ENCODE results near the gene LIFR.

DNA sequence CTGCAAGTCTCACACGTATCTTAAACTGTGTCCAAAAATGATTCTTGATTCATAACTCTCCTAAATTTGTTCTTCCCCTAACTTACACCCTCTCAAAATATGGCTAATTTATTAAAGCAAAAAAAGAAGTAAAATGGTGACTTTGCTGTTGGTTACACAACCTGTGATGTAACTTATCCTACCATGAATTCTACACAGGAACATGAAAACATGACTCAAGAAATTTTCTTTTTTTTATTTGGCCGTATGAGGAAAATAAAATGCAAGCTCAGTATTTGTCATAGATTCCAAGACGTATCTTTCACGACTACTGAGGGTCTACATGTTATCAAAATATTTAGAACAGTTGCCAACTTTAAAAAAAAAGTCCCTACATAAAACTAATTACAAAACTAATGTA lies 9.2 kb downstream of the LIFR start:
- TF ChIP-seq ZNF501 (tag by site-specific recombination; IDR thresholded peaks at IDR 0.05) (no peak), KLF16 (tag by site-specific recombination; IDR thresholded peaks at IDR 0.05) (no peak), ZNF544 (tag by site-specific recombination; IDR thresholded peaks at IDR 0.05) (no peak), YY1 (tag by site-specific recombination; IDR thresholded peaks at IDR 0.05) (no peak), ZNF24 (tag by site-specific recombination; IDR thresholded peaks at IDR 0.05) (no peak), ZNF670 (tag by site-specific recombination; IDR thresholded peaks at IDR 0.05; ENCODE audit: low read depth) (no peak)
- TF ChIP-seq, protein P1, sequence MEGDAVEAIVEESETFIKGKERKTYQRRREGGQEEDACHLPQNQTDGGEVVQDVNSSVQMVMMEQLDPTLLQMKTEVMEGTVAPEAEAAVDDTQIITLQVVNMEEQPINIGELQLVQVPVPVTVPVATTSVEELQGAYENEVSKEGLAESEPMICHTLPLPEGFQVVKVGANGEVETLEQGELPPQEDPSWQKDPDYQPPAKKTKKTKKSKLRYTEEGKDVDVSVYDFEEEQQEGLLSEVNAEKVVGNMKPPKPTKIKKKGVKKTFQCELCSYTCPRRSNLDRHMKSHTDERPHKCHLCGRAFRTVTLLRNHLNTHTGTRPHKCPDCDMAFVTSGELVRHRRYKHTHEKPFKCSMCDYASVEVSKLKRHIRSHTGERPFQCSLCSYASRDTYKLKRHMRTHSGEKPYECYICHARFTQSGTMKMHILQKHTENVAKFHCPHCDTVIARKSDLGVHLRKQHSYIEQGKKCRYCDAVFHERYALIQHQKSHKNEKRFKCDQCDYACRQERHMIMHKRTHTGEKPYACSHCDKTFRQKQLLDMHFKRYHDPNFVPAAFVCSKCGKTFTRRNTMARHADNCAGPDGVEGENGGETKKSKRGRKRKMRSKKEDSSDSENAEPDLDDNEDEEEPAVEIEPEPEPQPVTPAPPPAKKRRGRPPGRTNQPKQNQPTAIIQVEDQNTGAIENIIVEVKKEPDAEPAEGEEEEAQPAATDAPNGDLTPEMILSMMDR (tag by site-specific recombination; IDR thresholded peaks at IDR 0.05), result no peak
- TF ChIP-seq, protein P2, sequence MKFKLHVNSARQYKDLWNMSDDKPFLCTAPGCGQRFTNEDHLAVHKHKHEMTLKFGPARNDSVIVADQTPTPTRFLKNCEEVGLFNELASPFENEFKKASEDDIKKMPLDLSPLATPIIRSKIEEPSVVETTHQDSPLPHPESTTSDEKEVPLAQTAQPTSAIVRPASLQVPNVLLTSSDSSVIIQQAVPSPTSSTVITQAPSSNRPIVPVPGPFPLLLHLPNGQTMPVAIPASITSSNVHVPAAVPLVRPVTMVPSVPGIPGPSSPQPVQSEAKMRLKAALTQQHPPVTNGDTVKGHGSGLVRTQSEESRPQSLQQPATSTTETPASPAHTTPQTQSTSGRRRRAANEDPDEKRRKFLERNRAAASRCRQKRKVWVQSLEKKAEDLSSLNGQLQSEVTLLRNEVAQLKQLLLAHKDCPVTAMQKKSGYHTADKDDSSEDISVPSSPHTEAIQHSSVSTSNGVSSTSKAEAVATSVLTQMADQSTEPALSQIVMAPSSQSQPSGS (tag by site-specific recombination; IDR thresholded peaks at IDR 0.05; ENCODE audit: low read depth), result no peak
- TF ChIP-seq, protein P3, sequence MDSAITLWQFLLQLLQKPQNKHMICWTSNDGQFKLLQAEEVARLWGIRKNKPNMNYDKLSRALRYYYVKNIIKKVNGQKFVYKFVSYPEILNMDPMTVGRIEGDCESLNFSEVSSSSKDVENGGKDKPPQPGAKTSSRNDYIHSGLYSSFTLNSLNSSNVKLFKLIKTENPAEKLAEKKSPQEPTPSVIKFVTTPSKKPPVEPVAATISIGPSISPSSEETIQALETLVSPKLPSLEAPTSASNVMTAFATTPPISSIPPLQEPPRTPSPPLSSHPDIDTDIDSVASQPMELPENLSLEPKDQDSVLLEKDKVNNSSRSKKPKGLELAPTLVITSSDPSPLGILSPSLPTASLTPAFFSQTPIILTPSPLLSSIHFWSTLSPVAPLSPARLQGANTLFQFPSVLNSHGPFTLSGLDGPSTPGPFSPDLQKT (IDR thresholded peaks at IDR 0.05; ENCODE audit: borderline replicate concordance, low read depth, low read length), result no peak
- TF ChIP-seq, protein P4, sequence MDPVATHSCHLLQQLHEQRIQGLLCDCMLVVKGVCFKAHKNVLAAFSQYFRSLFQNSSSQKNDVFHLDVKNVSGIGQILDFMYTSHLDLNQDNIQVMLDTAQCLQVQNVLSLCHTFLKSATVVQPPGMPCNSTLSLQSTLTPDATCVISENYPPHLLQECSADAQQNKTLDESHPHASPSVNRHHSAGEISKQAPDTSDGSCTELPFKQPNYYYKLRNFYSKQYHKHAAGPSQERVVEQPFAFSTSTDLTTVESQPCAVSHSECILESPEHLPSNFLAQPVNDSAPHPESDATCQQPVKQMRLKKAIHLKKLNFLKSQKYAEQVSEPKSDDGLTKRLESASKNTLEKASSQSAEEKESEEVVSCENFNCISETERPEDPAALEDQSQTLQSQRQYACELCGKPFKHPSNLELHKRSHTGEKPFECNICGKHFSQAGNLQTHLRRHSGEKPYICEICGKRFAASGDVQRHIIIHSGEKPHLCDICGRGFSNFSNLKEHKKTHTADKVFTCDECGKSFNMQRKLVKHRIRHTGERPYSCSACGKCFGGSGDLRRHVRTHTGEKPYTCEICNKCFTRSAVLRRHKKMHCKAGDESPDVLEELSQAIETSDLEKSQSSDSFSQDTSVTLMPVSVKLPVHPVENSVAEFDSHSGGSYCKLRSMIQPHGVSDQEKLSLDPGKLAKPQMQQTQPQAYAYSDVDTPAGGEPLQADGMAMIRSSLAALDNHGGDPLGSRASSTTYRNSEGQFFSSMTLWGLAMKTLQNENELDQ (tag by site-specific recombination; IDR thresholded peaks at IDR 0.05; ENCODE audit: low read depth), result no peak
- TF ChIP-seq, protein P5, sequence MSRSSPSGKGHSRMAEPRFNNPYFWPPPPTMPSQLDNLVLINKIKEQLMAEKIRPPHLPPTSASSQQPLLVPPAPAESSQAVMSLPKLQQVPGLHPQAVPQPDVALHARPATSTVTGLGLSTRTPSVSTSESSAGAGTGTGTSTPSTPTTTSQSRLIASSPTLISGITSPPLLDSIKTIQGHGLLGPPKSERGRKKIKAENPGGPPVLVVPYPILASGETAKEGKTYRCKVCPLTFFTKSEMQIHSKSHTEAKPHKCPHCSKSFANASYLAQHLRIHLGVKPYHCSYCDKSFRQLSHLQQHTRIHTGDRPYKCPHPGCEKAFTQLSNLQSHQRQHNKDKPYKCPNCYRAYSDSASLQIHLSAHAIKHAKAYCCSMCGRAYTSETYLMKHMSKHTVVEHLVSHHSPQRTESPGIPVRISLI (tag by site-specific recombination; IDR thresholded peaks at IDR 0.05), result no peak
